HG03139 (cell line): Measurements from ENCODE around the gene SOAT1.
A peak's percentile ranks its signal among the peaks of the same experiment; 100 is the strongest.
"Not testable (repeated sequence)": the region's sequence is repeated elsewhere in the genome, so short reads cannot be mapped to it uniquely, and the experiment has no call there.

Source experiments
- ATAC-seq: cut with Tn5 transposase; IDR thresholded peaks from one replicate; pipeline ENCODE4 v1.9.1; 2021; ENCODE audit not compliant: unreplicated experiment

Gene SOAT1

GRCh38 chr1:179342740-179343404, 49.3 kb downstream of the SOAT1 start:
- no peak for ATAC-seq

GRCh38 chr1:179351281-179351680, 57.7 kb downstream of the SOAT1 start:
- ATAC-seq, result no peak

DNA sequence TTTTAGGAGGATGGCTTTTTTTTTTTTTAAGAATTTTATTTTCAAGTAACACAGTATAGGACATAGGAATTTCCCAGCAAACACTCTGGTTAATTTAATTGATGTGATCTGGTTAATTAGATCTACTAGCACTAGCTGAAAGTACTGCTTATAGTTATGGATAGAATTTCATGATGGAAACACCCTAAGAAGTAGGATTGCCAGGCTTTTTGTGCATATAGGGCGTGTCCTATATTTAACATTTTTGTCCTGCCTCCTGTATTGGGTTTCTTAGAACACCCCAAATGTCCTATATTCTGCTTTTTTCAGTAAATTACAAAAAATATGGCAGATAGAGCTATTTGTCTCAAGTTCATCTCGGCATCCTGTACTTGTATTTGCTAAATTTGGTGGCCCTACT, 58.6 kb downstream of the SOAT1 start:
- no peak for ATAC-seq

DNA sequence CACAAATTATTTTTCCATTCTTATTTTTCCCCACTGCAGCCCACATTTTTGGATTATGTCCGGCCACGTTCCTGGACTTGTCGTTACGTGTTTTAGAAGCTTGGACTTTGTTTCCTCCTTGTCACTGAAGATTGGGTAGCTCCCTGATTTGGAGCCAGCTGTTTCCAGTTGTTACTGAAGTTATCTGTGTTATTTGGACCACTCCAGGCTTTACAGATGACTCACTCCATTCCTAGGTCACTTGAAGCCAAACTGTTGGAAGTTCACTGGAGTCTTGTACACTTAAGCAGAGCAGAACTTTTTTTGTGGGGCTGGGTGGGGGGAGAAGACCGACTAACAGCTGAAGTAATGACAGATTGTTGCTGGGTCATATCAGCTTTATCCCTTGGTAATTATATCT, 59.9 kb downstream of the SOAT1 start:
- no peak for ATAC-seq

- ATAC-seq, result not testable (repeated sequence)
These were observed 68.0 kb downstream of the SOAT1 start for GRCh38 chr1:179361631-179362030.

- ATAC-seq, result peak; percentile 96
These were observed 71.9 kb downstream of the SOAT1 start, which contains the start of gene AXDND1 for GRCh38 chr1:179365342-179366092. TSS of gene AXDND1 (plus strand) at chr1:179365971. CDS start at chr1:179366510, 539 bp downstream.

GRCh38 chr1:179366093-179366800, 72.7 kb downstream of the SOAT1 start:
- ATAC-seq, result peak; percentile 23

- ATAC-seq, result no peak
These were observed 76.2 kb downstream of the SOAT1 start for GRCh38 chr1:179369751-179370341.

DNA sequence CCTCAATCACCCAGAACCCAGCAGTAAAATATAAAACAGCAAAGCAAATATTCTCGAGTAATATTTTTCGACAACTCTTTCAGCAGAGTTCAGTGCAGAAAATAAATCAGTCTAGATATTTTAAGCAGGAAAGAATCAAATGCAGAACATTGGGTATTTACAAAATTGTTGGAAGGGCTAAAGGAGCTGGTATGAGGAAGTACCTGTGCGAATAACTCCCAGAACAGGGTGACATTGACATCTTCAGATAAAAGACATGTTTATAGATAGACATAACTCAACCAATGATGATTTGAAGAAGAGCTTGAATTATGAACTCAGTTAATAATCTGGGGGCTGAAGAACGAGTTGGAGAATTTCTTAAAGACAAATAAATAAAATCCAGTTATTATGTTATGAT, 78.6 kb downstream of the SOAT1 start:
- ATAC-seq, result no peak

DNA sequence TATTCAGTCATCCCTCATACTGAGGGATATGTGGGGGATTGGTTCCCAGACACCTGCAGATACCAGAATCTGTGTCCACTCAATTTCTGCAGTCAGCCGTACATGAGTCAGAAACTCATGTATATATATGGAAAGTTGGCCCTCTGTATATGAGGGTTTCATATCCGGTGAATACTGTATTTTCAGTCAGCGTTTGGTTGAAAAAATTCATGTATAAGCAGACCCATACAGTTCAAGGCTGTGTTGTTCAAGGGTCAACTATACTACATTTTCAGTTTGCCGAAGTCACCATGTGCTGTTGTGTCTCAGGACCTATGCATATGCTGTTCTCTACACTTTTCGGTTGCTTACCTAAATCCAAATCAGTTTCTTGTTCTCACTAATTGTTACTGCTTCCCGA, 82.6 kb downstream of the SOAT1 start:
- ATAC-seq, result no peak

DNA sequence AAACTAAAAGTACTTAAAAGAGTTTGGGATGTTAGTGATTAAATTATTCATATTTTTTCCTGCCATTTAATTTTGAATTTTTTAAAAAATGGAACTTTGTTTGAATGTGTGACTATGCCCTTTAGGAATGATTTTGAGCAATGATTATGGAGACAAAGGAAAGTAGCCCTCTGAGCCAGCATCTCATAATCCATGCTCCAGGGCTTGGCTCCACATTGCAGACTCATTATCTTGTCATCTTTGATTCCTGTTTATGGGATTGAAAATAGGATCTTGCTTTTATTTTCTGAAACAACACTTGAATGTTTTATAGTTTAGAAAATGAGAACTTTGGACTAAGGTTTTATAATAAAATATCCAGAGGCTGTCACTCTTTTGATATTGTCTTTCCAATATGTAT, 86.7 kb downstream of the SOAT1 start:
- no peak for ATAC-seq

DNA sequence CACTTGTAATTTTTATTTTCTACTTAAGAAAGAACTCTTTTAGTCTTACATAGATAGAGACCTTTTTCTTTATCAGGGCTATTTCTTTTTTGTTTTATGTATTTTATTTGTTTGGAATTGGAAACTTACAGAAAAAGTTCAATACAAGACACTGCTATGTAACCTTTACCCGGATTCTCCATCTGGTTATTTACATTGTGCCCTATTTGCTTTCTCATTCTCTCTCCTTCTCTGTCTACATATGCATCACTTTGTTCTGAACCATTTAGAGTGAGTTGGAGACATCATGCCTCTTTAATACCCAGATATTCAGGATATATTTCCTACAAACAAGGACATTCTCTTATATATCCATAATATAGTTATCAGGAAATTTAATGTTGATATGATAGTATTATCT, 90.4 kb downstream of the SOAT1 start:
- ATAC-seq, result no peak

DNA sequence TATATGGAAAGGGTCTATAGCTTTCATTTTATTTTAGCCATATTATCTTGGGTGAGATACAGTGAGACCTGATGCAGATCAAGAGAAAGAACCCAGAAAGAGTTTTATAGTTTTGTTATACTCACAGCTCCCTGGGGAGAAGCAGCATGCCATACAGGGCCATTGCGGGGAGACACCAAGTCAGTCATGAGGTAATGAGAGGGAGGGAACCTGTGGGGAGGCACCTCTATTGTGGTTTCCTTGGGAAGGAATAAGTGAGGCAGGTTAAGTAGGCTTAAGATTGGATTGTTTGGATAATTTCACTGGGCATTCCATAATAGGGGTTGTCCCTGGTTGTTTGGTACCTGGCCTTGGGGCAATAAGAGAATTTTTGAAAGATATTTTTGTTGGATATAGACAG, 91.9 kb downstream of the SOAT1 start:
- ATAC-seq, result no peak

DNA sequence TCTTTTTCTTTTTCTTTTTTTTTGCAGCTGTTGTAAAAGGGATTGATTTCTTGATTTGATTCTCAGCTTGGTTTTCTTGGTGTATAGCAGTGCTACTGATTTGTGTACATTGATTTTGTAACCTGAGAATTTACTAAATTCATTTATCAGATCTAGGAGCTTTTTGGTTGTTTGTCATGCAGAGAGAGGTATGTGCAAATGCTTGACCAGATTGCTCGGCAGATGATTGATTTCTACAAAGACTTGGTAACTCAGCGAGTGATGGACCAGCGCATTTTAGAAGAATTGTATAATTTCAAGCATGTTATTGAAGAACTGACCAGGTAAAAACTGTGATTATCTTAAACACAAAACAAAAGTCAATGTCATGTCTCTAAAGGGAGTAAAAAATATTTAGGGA, 100.1 kb downstream of the SOAT1 start:
- ATAC-seq, result no peak

- ATAC-seq, result not testable (repeated sequence)
These were observed 105.8 kb downstream of the SOAT1 start for GRCh38 chr1:179399399-179399798.
